Measurements from ENCODE around the gene PTPRM. TPM values are rescaled to one million over a fixed set of nuclear protein-coding genes. Genes with fewer than 3 reads are reported as not detected.

Gene PTPRM
- total and polyA plus RNA-seq, 2 donors (not counting 3 experiments of a cell fraction or from before 2014, with no cell fraction given) = 37.4 to 43.7 TPM

DNA sequence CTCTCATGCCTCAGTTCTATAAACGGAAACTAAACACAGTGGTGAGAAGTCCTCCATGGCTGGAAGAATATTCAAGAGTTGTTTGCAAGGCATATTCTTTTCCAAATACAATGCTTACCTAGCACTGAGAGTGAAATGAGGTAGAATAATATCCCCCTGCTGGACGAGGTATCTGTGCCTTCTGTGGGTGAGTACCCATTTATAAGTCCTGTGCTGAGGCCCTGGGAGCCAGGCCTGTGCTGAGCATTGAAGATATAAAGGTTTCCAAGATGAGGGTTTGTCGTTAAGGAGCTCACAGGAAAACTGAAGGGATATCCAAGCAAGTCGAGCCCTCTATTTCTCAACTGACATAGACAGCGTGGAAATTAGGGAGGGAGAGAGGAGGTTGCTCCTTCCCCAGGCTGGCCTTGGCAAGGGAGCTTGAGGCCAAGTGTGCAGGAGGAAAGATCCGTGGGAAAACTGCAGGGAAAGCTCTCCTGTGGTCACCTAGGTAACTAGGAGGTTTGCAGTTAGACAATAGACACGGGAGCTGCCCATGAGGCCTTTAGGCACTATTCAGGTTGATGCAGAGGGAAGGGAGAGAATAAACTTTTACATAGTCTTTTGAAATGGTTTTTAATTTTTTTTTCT lies 17.6 kb downstream of the PTPRM start:
- Histone ChIP-seq H3K36me3 (ENCODE audit: control insufficient read depth in 2 of 2, extremely low read depth in 1 of 2, insufficient read depth in 2 of 2, low read length in 2 of 2) (no peaks in the 10 kb centered on the region), H3K27ac (ENCODE audit: insufficient read depth, low read depth, low read length) (no peak overlapping the region), H4K20me1 (replicated peaks; ENCODE audit: control insufficient read depth, extremely low read depth, insufficient read depth, low read length) (no peaks in the 10 kb centered on the region), H3K4me3 (replicated peaks in 1 of 3; ENCODE audit: insufficient read depth in 1 of 3, low read depth in 1 of 3, low read length in 3 of 3) (no peak overlapping the region), H3K4me2 (ENCODE audit: insufficient read depth, low read length) (no peak overlapping the region), H3K9me1 (replicated peaks; ENCODE audit: control insufficient read depth, extremely low read depth, insufficient read depth, low read length) (no peaks in the 10 kb centered on the region), H3K4me1 (ENCODE audit: control insufficient read depth, extremely low read depth, insufficient read depth, low read length) (no peaks in the 10 kb centered on the region), H3K9me3 (replicated peaks; ENCODE audit: control insufficient read depth, insufficient read depth, low read length) (no peaks in the 10 kb centered on the region), H3K27me3 (ENCODE audit: control insufficient read depth in 2 of 2, insufficient read depth in 2 of 2, low read length in 2 of 2) (no peaks in the 10 kb centered on the region), H2AFZ (ENCODE audit: low read depth, low read length) (no peak overlapping the region), H3K9ac (replicated peaks; ENCODE audit: extremely low read depth, insufficient read depth, low read length) (no peak overlapping the region), H3K79me2 (ENCODE audit: control insufficient read depth, insufficient read depth, low read length) (no peaks in the 10 kb centered on the region)
- no peak for DNase-seq (ENCODE audit: low read depth, low spot score)
- CTCF ChIA-PET = no interaction called here
- dilution Hi-C loops (cut with MboI; ENCODE audit: extremely low pct_ligation_motif_present, low sequenced_read_pairs) = no loop called here
- BruUV-seq (replicated peaks) = no TSS peak
- intact Hi-C loops (cut with micrococcal nuclease) = no loop called here
- no peak for TF ChIP-seq GATA2 (IDR thresholded peaks at IDR 0.05; ENCODE audit: insufficient read depth, insufficient read length, low read depth, low read length)
- TF ChIP-seq, protein P1, sequence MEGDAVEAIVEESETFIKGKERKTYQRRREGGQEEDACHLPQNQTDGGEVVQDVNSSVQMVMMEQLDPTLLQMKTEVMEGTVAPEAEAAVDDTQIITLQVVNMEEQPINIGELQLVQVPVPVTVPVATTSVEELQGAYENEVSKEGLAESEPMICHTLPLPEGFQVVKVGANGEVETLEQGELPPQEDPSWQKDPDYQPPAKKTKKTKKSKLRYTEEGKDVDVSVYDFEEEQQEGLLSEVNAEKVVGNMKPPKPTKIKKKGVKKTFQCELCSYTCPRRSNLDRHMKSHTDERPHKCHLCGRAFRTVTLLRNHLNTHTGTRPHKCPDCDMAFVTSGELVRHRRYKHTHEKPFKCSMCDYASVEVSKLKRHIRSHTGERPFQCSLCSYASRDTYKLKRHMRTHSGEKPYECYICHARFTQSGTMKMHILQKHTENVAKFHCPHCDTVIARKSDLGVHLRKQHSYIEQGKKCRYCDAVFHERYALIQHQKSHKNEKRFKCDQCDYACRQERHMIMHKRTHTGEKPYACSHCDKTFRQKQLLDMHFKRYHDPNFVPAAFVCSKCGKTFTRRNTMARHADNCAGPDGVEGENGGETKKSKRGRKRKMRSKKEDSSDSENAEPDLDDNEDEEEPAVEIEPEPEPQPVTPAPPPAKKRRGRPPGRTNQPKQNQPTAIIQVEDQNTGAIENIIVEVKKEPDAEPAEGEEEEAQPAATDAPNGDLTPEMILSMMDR (IDR thresholded peaks at IDR 0.05; ENCODE audit: extremely low read depth in 1 of 2, insufficient read depth in 1 of 2, low read depth in 1 of 2, low read length in 2 of 2) = no peak
- TF ChIP-seq EZH2 (IDR thresholded peaks at IDR 0.05; ENCODE audit: borderline replicate concordance, low read depth, low read length, severe bottlenecking) = no peak
- TF ChIP-seq JUN (IDR thresholded peaks at IDR 0.05; ENCODE audit: borderline replicate concordance, insufficient read depth, insufficient read length, low read depth) = no peak
- no peak for TF ChIP-seq MYC (IDR thresholded peaks at IDR 0.05; ENCODE audit: low read depth, low read length)
- TF ChIP-seq FOS (IDR thresholded peaks at IDR 0.05; ENCODE audit: borderline replicate concordance, insufficient read depth, low read length) = no peak
- no peak for TF ChIP-seq POLR2A (IDR thresholded peaks at IDR 0.05; ENCODE audit: low read depth, low read length)
- TF ChIP-seq, protein P2, sequence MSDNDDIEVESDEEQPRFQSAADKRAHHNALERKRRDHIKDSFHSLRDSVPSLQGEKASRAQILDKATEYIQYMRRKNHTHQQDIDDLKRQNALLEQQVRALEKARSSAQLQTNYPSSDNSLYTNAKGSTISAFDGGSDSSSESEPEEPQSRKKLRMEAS (IDR thresholded peaks at IDR 0.05; ENCODE audit: insufficient read depth, insufficient read length) = no peak
- TF ChIP-seq POLR2AphosphoS5 (IDR thresholded peaks at IDR 0.05; ENCODE audit: insufficient read depth, low read depth, low read length) = no peak
- POLR2A ChIA-PET = no interaction called here
- FAIRE-seq = no peak

Measured in endothelial cell of umbilical vein (primary cell).